HL-60 (cell line): ENCODE data around the gene MYB.

Experiments
- DNase-seq, 2 experiments: peaks; one replicate each; pipeline ENCODE4 v3.0.0-alpha.2; 2010 to 2020; ENCODE audit warnings: low read depth in 1 of 2, low spot score in 1 of 2
- H3K27ac ChIP-seq: fragments of 250-450 bp; sonication (Bioruptor Pico); replicated peaks from 2 replicates; pipeline ENCODE4 v1.5.1; 2020; ENCODE audit warnings: mild to moderate bottlenecking, moderate library complexity
- H3K27me3 ChIP-seq: fragments of 250-450 bp; sonication (Bioruptor Pico); 2 replicates; pipeline ENCODE4 v1.5.1; 2021; ENCODE audit warnings: mild to moderate bottlenecking, moderate library complexity; ENCODE audit not compliant: insufficient read depth, poor library complexity, severe bottlenecking
- H3K4me3 ChIP-seq: replicated peaks from 2 replicates; pipeline ENCODE4 v1.5.1; 2011; ENCODE audit warnings: mild to moderate bottlenecking, control low read depth, low read length; ENCODE audit not compliant: insufficient read depth
- CTCF ChIP-seq: IDR thresholded peaks from one replicate; pipeline ENCODE4 v1.5.1; 2011; ENCODE audit warnings: low read length, control low read depth, inconsistent platforms; ENCODE audit not compliant: insufficient read depth
- GABPA ChIP-seq: IDR thresholded peaks from 2 replicates; pipeline ENCODE4 v1.6.1; 2012; ENCODE audit warnings: low read depth
- POLR2AphosphoS5 ChIP-seq: IDR thresholded peaks from 2 replicates; pipeline ENCODE4 v1.6.1; 2012; ENCODE audit warnings: low read depth
- REST ChIP-seq: IDR thresholded peaks from 2 replicates; pipeline ENCODE4 v1.6.1; 2012; ENCODE audit warnings: low read depth; ENCODE audit not compliant: insufficient replicate concordance
- SPI1 ChIP-seq: IDR thresholded peaks from 2 replicates; pipeline ENCODE4 v1.6.1; 2012; ENCODE audit warnings: low read depth, mild to moderate bottlenecking, borderline replicate concordance

The MYB gene

GRCh38 chr6:135225911-135226310, 44.8 kb downstream of the MYB start:
- no peaks in the 10 kb centered on the region for H3K27me3 ChIP-seq
- DNase-seq, result no peak
- H3K27ac ChIP-seq, result no peak overlapping the region
- no peak for TF ChIP-seq GABPA
- TF ChIP-seq SPI1, result no peak
- TF ChIP-seq CTCF, result no peak
- TF ChIP-seq REST, result no peak
- TF ChIP-seq POLR2AphosphoS5, result no peak
- H3K4me3 ChIP-seq, result no peak overlapping the region

- no peak overlapping the region for H3K27ac ChIP-seq
- TF ChIP-seq REST, result no peak
- TF ChIP-seq CTCF, result no peak
- no peak for TF ChIP-seq GABPA
- no peak for TF ChIP-seq SPI1
- no peak for TF ChIP-seq POLR2AphosphoS5
- no peak for DNase-seq
Observed at GRCh38 chr6:135226537-135226936, 45.4 kb downstream of the MYB start.

GRCh38 chr6:135227349-135227748, 46.2 kb downstream of the MYB start:
- Histone ChIP-seq H3K27me3 (no peaks in the 10 kb centered on the region), H3K4me3 (no peak overlapping the region), H3K27ac (no peak overlapping the region)
- TF ChIP-seq SPI1 (no peak), GABPA (no peak), CTCF (no peak), REST (no peak), POLR2AphosphoS5 (no peak)
- no peak for DNase-seq

More at GRCh38 chr6:135226537-135226936, 45.4 kb downstream of the MYB start:
- H3K4me3 ChIP-seq, result no peak overlapping the region
- H3K27me3 ChIP-seq, result no peaks in the 10 kb centered on the region
